PC-3 (cell line): Measurements from ENCODE around the gene RABGAP1L. TPM values are rescaled to one million over a fixed set of nuclear protein-coding genes. Genes with fewer than 3 reads are reported as not detected.

ENCODE experiments used
- ATAC-seq: fragments of 200-7000 bp; cut with Tn5 transposase; 2 replicates; pipeline ENCODE4 v1.9.1; 2020; ENCODE audit warnings: mild to moderate bottlenecking, moderate library complexity
- BruUV-seq: library from RNA; stranded (reverse); fragments of 400-500 nt; replicated peaks from 2 replicates; lab custom pipeline; 2021; lab: Mats Ljungman, UMichigan
- CTCF ChIA-PET: fragments of 300-600 bp; sonication (Branson Sonifier 250); formaldehyde crosslinking; loops from one replicate; lab custom pipeline; 2022; ENCODE audit warnings: antibody characterized with exemption; lab: Charles Lee
- POLR2A ChIA-PET: fragments of 300-600 bp; sonication (Branson Sonifier 250); formaldehyde crosslinking; loops from one replicate; lab custom pipeline; 2022; ENCODE audit warnings: antibody characterized with exemption; ENCODE audit not compliant: unreplicated experiment; lab: Charles Lee
- DNase-seq: peaks from one replicate; pipeline ENCODE4 v3.0.0-alpha.2; 2015
- H2AFZ ChIP-seq: fragments of 300-600 bp; sonication (generic); 2 replicates; pipeline ENCODE4 v1.6.0; 2016; ENCODE audit warnings: antibody characterized with exemption, low read length
- H3F3A ChIP-seq: fragments of 300-600 bp; sonication (generic); one replicate; pipeline ENCODE4 v1.6.0; 2017; ENCODE audit warnings: antibody characterized with exemption, low read length, control low read depth, mild to moderate bottlenecking; ENCODE audit not compliant: unreplicated experiment
- H3K27ac ChIP-seq: fragments of 300-600 bp; sonication (generic); 2 replicates; pipeline ENCODE4 v1.5.1; 2016; ENCODE audit warnings: mild to moderate bottlenecking, low read length
- H3K27me3 ChIP-seq: fragments of 300-600 bp; sonication (generic); 2 replicates; pipeline ENCODE4 v1.6.1; 2016; ENCODE audit warnings: low read length, mixed read lengths
- H3K36me3 ChIP-seq: fragments of 300-600 bp; sonication (generic); 2 replicates; pipeline ENCODE4 v1.6.1; 2016; ENCODE audit warnings: low read depth, mixed run types, low read length, mixed read lengths
- H3K4me1 ChIP-seq: fragments of 300-600 bp; sonication (generic); 2 replicates; pipeline ENCODE4 v1.5.1; 2016; ENCODE audit warnings: low read length; ENCODE audit not compliant: insufficient read depth
- H3K4me2 ChIP-seq: fragments of 300-600 bp; sonication (generic); 2 replicates; pipeline ENCODE4 v1.6.0; 2016; ENCODE audit warnings: low read length
- H3K4me3 ChIP-seq: fragments of 300-600 bp; sonication (generic); 2 replicates; pipeline ENCODE4 v1.5.1; 2016; ENCODE audit warnings: mild to moderate bottlenecking, low read length, mixed read lengths
- H3K79me2 ChIP-seq: fragments of 300-600 bp; sonication (generic); 2 replicates; pipeline ENCODE4 v1.6.1; 2017; ENCODE audit warnings: low read length, mixed read lengths
- H3K9ac ChIP-seq: fragments of 300-600 bp; sonication (generic); 2 replicates; pipeline ENCODE4 v1.6.0; 2016; ENCODE audit warnings: mild to moderate bottlenecking, low read length
- H3K9me2 ChIP-seq: fragments of 300-600 bp; sonication (generic); replicated peaks from 2 replicates; pipeline ENCODE4 v1.6.1; 2016; ENCODE audit warnings: mixed run types, low read length, mixed read lengths
- H3K9me3 ChIP-seq: fragments of 300-600 bp; sonication (generic); 2 replicates; pipeline ENCODE4 v1.6.1; 2016; ENCODE audit warnings: low read length, mixed read lengths
- H4K20me1 ChIP-seq: fragments of 300-600 bp; sonication (generic); 2 replicates; pipeline ENCODE4 v1.6.1; 2016; ENCODE audit warnings: low read length, mixed read lengths
- EZH2 ChIP-seq: fragments of 300-600 bp; sonication (generic); IDR thresholded peaks from one replicate; pipeline ENCODE4 v1.6.1; 2017; ENCODE audit warnings: antibody characterized with exemption, mild to moderate bottlenecking, low read length; ENCODE audit not compliant: unreplicated experiment
- EZH2phosphoT487 ChIP-seq: fragments of 300-600 bp; sonication (generic); IDR thresholded peaks from 2 replicates; pipeline ENCODE4 v1.6.1; 2018; ENCODE audit warnings: mild to moderate bottlenecking, antibody characterized with exemption, low read length, borderline replicate concordance
- intact Hi-C: fragments of 100-400 bp; cut with micrococcal nuclease; formaldehyde crosslinking; loops from 2 replicates; pipeline ENCODE4 v1.9.0; 2023
- total RNA-seq: library from RNA; depleted of rRNA; stranded (reverse); fragments of >200 nt; gene quantifications from 2 replicates; pipeline ENCODE4 v1.2.3, GENCODE V29; 2014
- TF ChIP-seq, protein P1 (sequence below): fragments of 300-600 bp; sonication (generic); conservative IDR thresholded peaks from 2 replicates; pipeline ENCODE4 v1.5.1; 2017; ENCODE audit warnings: antibody characterized with exemption, low read depth, mild to moderate bottlenecking, low read length

RABGAP1L gene
- total RNA-seq, 1 experiment from 2014 or later: 24.4 TPM

DNA sequence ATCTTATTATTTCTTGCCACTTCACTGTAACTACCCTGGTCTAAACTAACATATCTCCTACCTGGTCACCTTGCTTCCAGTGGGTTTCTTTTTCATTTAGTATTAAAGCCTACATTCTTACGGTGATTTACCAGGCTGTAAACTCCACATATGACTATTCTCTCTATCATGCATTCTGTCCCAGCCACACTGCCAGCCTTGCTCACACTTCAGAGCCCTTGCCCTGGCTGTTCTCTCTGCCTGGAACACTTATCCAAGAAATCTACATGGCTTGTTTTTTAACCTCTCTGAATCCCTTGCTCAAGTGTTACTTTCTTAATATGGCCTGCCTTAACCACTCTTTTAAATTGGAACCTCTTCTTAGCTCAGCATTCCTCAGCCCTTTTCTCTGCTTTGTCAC is 501.2 kb downstream of the RABGAP1L start:
- ChIA-PET CTCF (no interaction called here), POLR2A (no interaction called here)
- H3K9me2 ChIP-seq: no peaks in the 10 kb centered on the region
- DNase-seq: no peak
- H3K9me3 ChIP-seq: no peaks in the 10 kb centered on the region
- peak overlapping the region; percentile 57 for H3K27ac ChIP-seq
- no peak for ATAC-seq
- no peak overlapping the region for H3K9ac ChIP-seq
- H3K36me3 ChIP-seq: no peaks in the 10 kb centered on the region
- no peaks in the 10 kb centered on the region for H4K20me1 ChIP-seq
- H3K4me2 ChIP-seq: peak overlapping the region; percentile 39; the same call in 1 of the 2 replicates
- H3K4me1 ChIP-seq: peaks cover 13% of the 10 kb centered on the region
- intact Hi-C loops: no loop called here
- TF ChIP-seq, protein P1, sequence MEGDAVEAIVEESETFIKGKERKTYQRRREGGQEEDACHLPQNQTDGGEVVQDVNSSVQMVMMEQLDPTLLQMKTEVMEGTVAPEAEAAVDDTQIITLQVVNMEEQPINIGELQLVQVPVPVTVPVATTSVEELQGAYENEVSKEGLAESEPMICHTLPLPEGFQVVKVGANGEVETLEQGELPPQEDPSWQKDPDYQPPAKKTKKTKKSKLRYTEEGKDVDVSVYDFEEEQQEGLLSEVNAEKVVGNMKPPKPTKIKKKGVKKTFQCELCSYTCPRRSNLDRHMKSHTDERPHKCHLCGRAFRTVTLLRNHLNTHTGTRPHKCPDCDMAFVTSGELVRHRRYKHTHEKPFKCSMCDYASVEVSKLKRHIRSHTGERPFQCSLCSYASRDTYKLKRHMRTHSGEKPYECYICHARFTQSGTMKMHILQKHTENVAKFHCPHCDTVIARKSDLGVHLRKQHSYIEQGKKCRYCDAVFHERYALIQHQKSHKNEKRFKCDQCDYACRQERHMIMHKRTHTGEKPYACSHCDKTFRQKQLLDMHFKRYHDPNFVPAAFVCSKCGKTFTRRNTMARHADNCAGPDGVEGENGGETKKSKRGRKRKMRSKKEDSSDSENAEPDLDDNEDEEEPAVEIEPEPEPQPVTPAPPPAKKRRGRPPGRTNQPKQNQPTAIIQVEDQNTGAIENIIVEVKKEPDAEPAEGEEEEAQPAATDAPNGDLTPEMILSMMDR: no peak
- TF ChIP-seq EZH2 (no peak), EZH2phosphoT487 (no peak)
- no peak overlapping the region for H2AFZ ChIP-seq
- no TSS peak for BruUV-seq
- no peaks in the 10 kb centered on the region for H3F3A ChIP-seq
- H3K4me3 ChIP-seq: no peak overlapping the region
- H3K27me3 ChIP-seq: no peaks in the 10 kb centered on the region
- H3K79me2 ChIP-seq: no peaks in the 10 kb centered on the region

DNA sequence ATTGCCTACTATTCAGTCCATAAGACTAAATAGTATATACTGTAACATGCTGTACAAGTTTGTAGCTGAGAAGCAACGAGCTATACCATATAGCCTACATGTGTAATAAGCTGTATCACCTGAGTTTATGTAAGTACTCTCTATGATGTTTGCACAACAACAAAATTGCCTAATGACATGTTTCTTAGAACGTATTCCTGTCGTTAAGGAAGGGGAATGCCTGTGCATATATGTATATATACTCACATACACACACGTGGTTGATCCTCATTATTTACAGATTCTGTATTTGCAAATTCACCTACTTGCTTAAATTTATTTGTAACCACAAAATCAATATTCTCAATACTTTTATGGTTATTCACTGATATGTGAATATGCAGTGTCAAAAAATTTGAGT is 504.0 kb downstream of the RABGAP1L start:
- Histone ChIP-seq H3K4me1 (peaks cover 13% of the 10 kb centered on the region), H3K9me3 (no peaks in the 10 kb centered on the region), H3K27ac (no peak overlapping the region), H3K79me2 (no peaks in the 10 kb centered on the region), H2AFZ (no peak overlapping the region), H3K4me2 (no peak overlapping the region), H3F3A (no peaks in the 10 kb centered on the region), H3K9ac (no peak overlapping the region), H4K20me1 (no peaks in the 10 kb centered on the region), H3K4me3 (no peak overlapping the region), H3K27me3 (no peaks in the 10 kb centered on the region), H3K9me2 (no peaks in the 10 kb centered on the region), H3K36me3 (no peaks in the 10 kb centered on the region)
- CTCF ChIA-PET: no interaction called here
- intact Hi-C loops: no loop called here
- TF ChIP-seq EZH2phosphoT487 (no peak), EZH2 (no peak)
- TF ChIP-seq, protein P1: no peak
- ATAC-seq: no peak
- POLR2A ChIA-PET: no interaction called here
- BruUV-seq: no TSS peak
- no peak for DNase-seq

DNA sequence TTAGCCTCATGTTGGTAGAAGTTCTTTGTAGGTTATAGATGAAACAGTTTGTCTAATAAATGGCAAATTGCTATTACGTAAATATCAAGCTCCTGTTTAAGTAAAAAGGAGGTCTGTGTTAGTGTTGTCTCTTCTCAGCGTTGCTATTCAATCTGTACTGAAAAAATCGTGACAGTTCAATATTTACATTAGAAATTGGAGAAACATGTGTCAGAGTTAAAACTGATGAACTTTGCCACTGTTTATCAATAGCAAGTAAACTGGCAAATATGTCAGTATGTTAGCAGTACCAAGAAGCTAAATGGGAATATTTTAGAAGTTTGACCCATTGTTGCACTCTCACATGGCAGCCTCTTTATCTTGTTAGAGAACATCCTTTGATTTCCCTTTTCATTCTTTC is 506.9 kb downstream of the RABGAP1L start:
- no peak for ATAC-seq
- TF ChIP-seq, protein P1: no peak
- TF ChIP-seq EZH2phosphoT487: no peak
- TF ChIP-seq EZH2: no peak
- Histone ChIP-seq H3K79me2 (no peaks in the 10 kb centered on the region), H4K20me1 (no peaks in the 10 kb centered on the region), H3K9me2 (no peaks in the 10 kb centered on the region), H3K36me3 (no peaks in the 10 kb centered on the region), H3K9me3 (no peaks in the 10 kb centered on the region), H2AFZ (no peak overlapping the region), H3K9ac (no peak overlapping the region), H3K4me1 (no peaks in the 10 kb centered on the region), H3K4me2 (no peak overlapping the region), H3F3A (no peaks in the 10 kb centered on the region), H3K27me3 (no peaks in the 10 kb centered on the region), H3K27ac (no peak overlapping the region), H3K4me3 (no peak overlapping the region)
- DNase-seq: no peak
- intact Hi-C loops: no loop called here
- ChIA-PET CTCF (no interaction called here), POLR2A (no interaction called here)
- no TSS peak for BruUV-seq
